Body of pancreas (tissue), 4 donors: ENCODE data around the gene OR5K2. TPM values are rescaled to one million over a fixed set of nuclear protein-coding genes. Genes with fewer than 3 reads are reported as not detected.

Source experiments
- ATAC-seq: fragments of 150-250 bp; one replicate; pipeline ENCODE4 v1.9.1; 2016
- DNase-seq, 4 donors: peaks; one replicate each; pipeline ENCODE4 v3.0.0-alpha.2; 2019
- H3K27ac ChIP-seq, 4 donors: fragments of 200-600 bp; sonication (generic); 1 replicate in 3 of 4; 2 replicates in 1 of 4; pipeline versions ENCODE4 v1.5.1 to v1.6.1; 2016 to 2019; ENCODE audit warnings: mild to moderate bottlenecking in 1 of 4, mixed read lengths in 1 of 4, moderate library complexity in 1 of 4
- H3K27me3 ChIP-seq, 2 donors: fragments of 200-600 bp; sonication (generic); one replicate each; pipeline ENCODE4 v1.6.0; 2016; ENCODE audit warnings: mild to moderate bottlenecking in 1 of 2
- H3K36me3 ChIP-seq, 2 donors: fragments of 200-600 bp; sonication (generic); replicated peaks in 1 of 2; 2 replicates each; pipeline ENCODE4 v1.5.1; 2016; ENCODE audit warnings: low read depth in 2 of 2; ENCODE audit not compliant: insufficient read depth in 1 of 2
- H3K4me1 ChIP-seq: fragments of 200-600 bp; sonication (generic); one replicate; pipeline ENCODE4 v1.6.0; 2016
- H3K4me3 ChIP-seq, 2 donors: fragments of 200-600 bp; sonication (generic); 1 replicate in 1 of 2; 2 replicates in 1 of 2; pipeline ENCODE4 v1.5.1; 2016 to 2019
- H3K9me3 ChIP-seq, 3 donors: fragments of 200-600 bp; sonication (generic); 1 replicate in 2 of 3; 2 replicates in 1 of 3; pipeline ENCODE4 v1.5.1; 2016
- CTCF ChIP-seq, 7 experiments: fragments of 450-650 bp in 4 of 7; fragments of 200-600 bp in 3 of 7; sonication (generic) in 3 of 7; IDR thresholded peaks; one replicate each; pipeline ENCODE4 v1.5.1; 2016 to 2019; ENCODE audit warnings: antibody characterized with exemption in 7 of 7
- POLR2A ChIP-seq, 3 donors: fragments of 450-650 bp; IDR thresholded peaks; one replicate each; pipeline ENCODE4 v1.6.1; 2016; ENCODE audit warnings: antibody characterized with exemption in 3 of 3, mild to moderate bottlenecking in 2 of 3
- WGBS, 2 donors: methylation state at CpG; one replicate each; pipeline ENCODE4 v1.1.5; 2017; 5-methylcytosine and 5-hydroxymethylcytosine counted together
- intact Hi-C: fragments of 100-400 bp; cut with DNase I; formaldehyde crosslinking; loops from one replicate; pipeline ENCODE4 v1.15.1; 2023
- total RNA-seq, 2 donors: library from RNA; depleted of rRNA; stranded (reverse); fragments of >200 nt; gene quantifications; one replicate each; pipeline ENCODE4 v1.1.0, GENCODE V29; 2016

The OR5K2 gene
- total RNA-seq, 2 donors from 2014 or later: not detected

- Histone ChIP-seq H3K27ac (no peak overlapping the region), H3K27me3 (no peaks in the 10 kb centered on the region), H3K4me1 (no peaks in the 10 kb centered on the region), H3K9me3 (no peaks in the 10 kb centered on the region), H3K4me3 (no peak overlapping the region), H3K36me3 (no peaks in the 10 kb centered on the region)
- 74 to 79% methylated on average over 2 of the region's 2 CpGs for WGBS, 2 donors
- TF ChIP-seq POLR2A (IDR thresholded peaks at IDR 0.05): no peak
- TF ChIP-seq CTCF (IDR thresholded peaks at IDR 0.05): no peak
- DNase-seq (no peak), ATAC-seq (no peak)
- intact Hi-C loops: no loop called here
Measured at GRCh38 chr3:98457543-98457942, 39.9 kb upstream of the OR5K2 start.

DNA sequence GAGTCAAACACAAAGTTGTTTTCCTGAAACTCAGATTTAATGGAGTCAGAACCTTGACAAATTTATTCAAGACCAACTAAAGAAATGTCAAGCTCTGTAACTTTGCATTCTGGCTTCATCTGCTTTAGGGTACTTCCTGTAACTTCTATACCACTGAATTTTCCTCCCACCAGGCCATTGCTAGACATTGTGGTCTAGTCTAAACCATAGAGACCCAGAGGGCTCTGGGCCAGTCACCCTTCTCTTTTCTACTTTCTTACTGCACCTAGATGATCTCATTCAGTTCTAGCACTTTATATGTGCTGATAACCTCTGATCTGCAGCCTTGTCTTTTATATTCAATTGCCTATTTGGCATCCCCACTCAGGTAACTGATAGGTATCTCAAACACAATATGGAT, 37.3 kb upstream of the OR5K2 start:
- Histone ChIP-seq H3K27me3 (no peaks in the 10 kb centered on the region), H3K9me3 (no peaks in the 10 kb centered on the region), H3K27ac (no peak overlapping the region), H3K4me1 (no peaks in the 10 kb centered on the region), H3K4me3 (no peak overlapping the region), H3K36me3 (no peaks in the 10 kb centered on the region)
- TF ChIP-seq CTCF (IDR thresholded peaks at IDR 0.05): no peak
- TF ChIP-seq POLR2A (IDR thresholded peaks at IDR 0.05): no peak
- DNase-seq (no peak), ATAC-seq (no peak)
- intact Hi-C loops: no loop called here

DNA sequence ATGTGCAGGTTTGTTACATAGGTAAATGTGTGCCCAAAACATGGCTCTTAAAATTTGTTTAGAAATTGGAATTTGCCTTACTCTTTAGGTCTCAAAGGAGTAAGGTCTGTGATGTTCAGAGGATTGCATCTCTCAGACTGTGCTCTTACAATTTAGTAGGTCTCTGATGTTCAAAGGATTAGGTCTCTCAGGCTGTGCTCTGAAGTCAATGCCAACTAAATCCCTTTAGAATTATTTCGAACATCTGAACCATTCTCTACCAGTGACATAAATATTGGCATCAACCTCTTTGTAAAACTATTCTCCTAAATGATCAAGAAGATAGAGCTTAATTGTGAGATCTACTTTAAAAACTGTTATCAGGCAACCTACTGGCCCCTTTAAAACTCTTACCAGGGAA, 34.6 kb upstream of the OR5K2 start, which contains the start of gene OR5K1:
Gene OR5K1, plus strand, starts transcription at position 301 of the 400 bp plus-strand sequence. CDS start 6,376 bp downstream, outside the sequence.
- WGBS, 2 donors: 49 to 61% methylated on average over 1 of the region's 1 CpG
- H3K27ac ChIP-seq: no peak within 1 kb of the TSS
- no peak for TF ChIP-seq CTCF (IDR thresholded peaks at IDR 0.05)
- ATAC-seq (no peak), DNase-seq (no peak)
- no peaks in the 10 kb centered on the region for H3K9me3 ChIP-seq
- H3K36me3 ChIP-seq: no peaks in the 10 kb centered on the region
- intact Hi-C loops: no loop called here
- no peaks in the 10 kb centered on the region for H3K4me1 ChIP-seq
- H3K27me3 ChIP-seq: no peaks in the 10 kb centered on the region
- H3K4me3 ChIP-seq: no peak within 1 kb of the TSS

- no peak overlapping the region for H3K27ac ChIP-seq
- TF ChIP-seq CTCF (IDR thresholded peaks at IDR 0.05) (no peak), POLR2A (IDR thresholded peaks at IDR 0.05) (no peak)
- no peaks in the 10 kb centered on the region for H3K27me3 ChIP-seq
- peaks cover 0 to 17% (median 0%) of the 10 kb centered on the region in 3 donors for H3K9me3 ChIP-seq
- H3K4me1 ChIP-seq: no peaks in the 10 kb centered on the region
- H3K36me3 ChIP-seq: no peaks in the 10 kb centered on the region
- ATAC-seq (no peak), DNase-seq (no peak)
- H3K4me3 ChIP-seq: no peak overlapping the region
- intact Hi-C loops: no loop called here
- WGBS, 2 donors: 42 to 57% methylated on average over 3 of the region's 3 CpGs
Measured at GRCh38 chr3:98482717-98483482, 14.6 kb upstream of the OR5K2 start.

GRCh38 chr3:98483626-98484025, 13.9 kb upstream of the OR5K2 start:
- ATAC-seq (no peak), DNase-seq (no peak)
- Histone ChIP-seq H3K36me3 (no peaks in the 10 kb centered on the region), H3K27ac (no peak overlapping the region), H3K27me3 (no peaks in the 10 kb centered on the region), H3K9me3 (peaks cover 0 to 13% (median 0%) of the 10 kb centered on the region in 3 donors), H3K4me3 (no peak overlapping the region), H3K4me1 (no peaks in the 10 kb centered on the region)
- 59 to 74% methylated on average over 3 of the region's 3 CpGs for WGBS, 2 donors
- TF ChIP-seq CTCF (IDR thresholded peaks at IDR 0.05) (no peak), POLR2A (IDR thresholded peaks at IDR 0.05) (no peak)
- intact Hi-C loops: no loop called here
